OCI-LY7 (cell line): ENCODE data around the gene NUDT3.
"Not testable (repeated sequence)": the region's sequence is repeated elsewhere in the genome, so short reads cannot be mapped to it uniquely, and the experiment has no call there.

Source experiments
- CTCF ChIP-seq: fragments of 200-600 bp; sonication (generic); conservative IDR thresholded peaks from 2 replicates; pipeline ENCODE4 v1.5.1; 2014; ENCODE audit warnings: mild to moderate bottlenecking, antibody characterized with exemption, low read length, moderate library complexity, mixed read lengths
- EZH2phosphoT487 ChIP-seq: fragments of 200-600 bp; sonication (generic); IDR thresholded peaks from 2 replicates; pipeline ENCODE4 v1.6.1; 2018; ENCODE audit warnings: low read depth, borderline replicate concordance, mild to moderate bottlenecking, mixed run types, antibody characterized with exemption, low read length, moderate library complexity, mixed read lengths

GRCh38 chr6:34263484-34263883 lies 129.0 kb downstream of the NUDT3 start:
- TF ChIP-seq CTCF, EZH2phosphoT487: not testable (repeated sequence)
